ENCODE data around the gene TFAP2C. TPM values are rescaled to one million over a fixed set of nuclear protein-coding genes. Genes with fewer than 3 reads are reported as not detected.

Gene TFAP2C
- total and polyA plus RNA-seq, 2 donors (not counting 3 experiments of a cell fraction or from before 2014, with no cell fraction given) = 0.06 TPM; not detected in 1

DNA sequence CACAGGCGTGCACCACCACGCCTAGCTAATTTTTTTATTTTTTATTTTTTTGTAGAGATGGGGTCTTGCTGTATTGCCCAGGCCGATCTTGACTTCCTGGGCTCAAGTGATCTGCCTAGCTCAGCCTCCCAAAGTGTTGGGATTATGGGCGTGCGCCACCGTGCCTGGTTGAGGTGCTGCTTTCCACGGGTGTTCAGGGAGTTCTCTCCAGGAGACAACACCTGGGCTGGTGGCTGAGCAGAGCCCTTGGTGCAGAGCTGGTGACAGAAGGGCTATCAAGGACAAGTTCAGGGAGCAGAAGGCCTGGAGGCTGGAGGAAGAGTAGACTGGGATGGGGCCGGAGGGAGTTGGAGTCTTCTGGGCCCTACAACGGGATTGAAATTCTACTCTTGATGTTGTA lies 34.6 kb downstream of the TFAP2C start:
- FAIRE-seq = no peak
- H3K9me3 ChIP-seq (replicated peaks; ENCODE audit: control insufficient read depth, insufficient read depth, low read length) = no peaks in the 10 kb centered on the region
- no peak overlapping the region for H3K27ac ChIP-seq (ENCODE audit: insufficient read depth, low read depth, low read length)
- H3K9me1 ChIP-seq (replicated peaks; ENCODE audit: control insufficient read depth, extremely low read depth, insufficient read depth, low read length) = no peaks in the 10 kb centered on the region
- ChIA-PET POLR2A (no interaction called here), CTCF (no interaction called here)
- no peak for TF ChIP-seq GATA2 (IDR thresholded peaks at IDR 0.05; ENCODE audit: insufficient read depth, insufficient read length, low read depth, low read length)
- TF ChIP-seq CTCF (IDR thresholded peaks at IDR 0.05; ENCODE audit: extremely low read depth in 1 of 2, insufficient read depth in 1 of 2, low read depth in 1 of 2, low read length in 2 of 2) = no peak
- dilution Hi-C loops (cut with MboI; ENCODE audit: extremely low pct_ligation_motif_present, low sequenced_read_pairs) = no loop called here
- H3K79me2 ChIP-seq (ENCODE audit: control insufficient read depth, insufficient read depth, low read length) = no peaks in the 10 kb centered on the region
- BruUV-seq (replicated peaks) = no TSS peak
- H3K9ac ChIP-seq (replicated peaks; ENCODE audit: extremely low read depth, insufficient read depth, low read length) = no peak overlapping the region
- intact Hi-C loops (cut with micrococcal nuclease) = no loop called here
- H3K4me1 ChIP-seq (ENCODE audit: control insufficient read depth, extremely low read depth, insufficient read depth, low read length) = no peaks in the 10 kb centered on the region
- no peak overlapping the region for H2AFZ ChIP-seq (ENCODE audit: low read depth, low read length)
- no peak overlapping the region for H3K4me2 ChIP-seq (ENCODE audit: insufficient read depth, low read length)
- DNase-seq (ENCODE audit: low read depth, low spot score) = no peak
- no peaks in the 10 kb centered on the region for H3K27me3 ChIP-seq (ENCODE audit: control insufficient read depth in 2 of 2, insufficient read depth in 2 of 2, low read length in 2 of 2)
- H3K36me3 ChIP-seq (ENCODE audit: control insufficient read depth in 2 of 2, extremely low read depth in 1 of 2, insufficient read depth in 2 of 2, low read length in 2 of 2) = no peaks in the 10 kb centered on the region
- no peaks in the 10 kb centered on the region for H4K20me1 ChIP-seq (replicated peaks; ENCODE audit: control insufficient read depth, extremely low read depth, insufficient read depth, low read length)
- no peak overlapping the region for H3K4me3 ChIP-seq (replicated peaks in 1 of 3; ENCODE audit: insufficient read depth in 1 of 3, low read depth in 1 of 3, low read length in 3 of 3)

GRCh38 chr20:56664796-56665195 lies 35.7 kb downstream of the TFAP2C start:
- TF ChIP-seq FOS (IDR thresholded peaks at IDR 0.05; ENCODE audit: borderline replicate concordance, insufficient read depth, low read length) = no peak
- TF ChIP-seq POLR2A (IDR thresholded peaks at IDR 0.05; ENCODE audit: low read depth, low read length) = no peak
- TF ChIP-seq JUN (IDR thresholded peaks at IDR 0.05; ENCODE audit: borderline replicate concordance, insufficient read depth, insufficient read length, low read depth) = no peak
- no peak for TF ChIP-seq POLR2AphosphoS5 (IDR thresholded peaks at IDR 0.05; ENCODE audit: insufficient read depth, low read depth, low read length)
- TF ChIP-seq MYC (IDR thresholded peaks at IDR 0.05; ENCODE audit: low read depth, low read length) = no peak
- TF ChIP-seq, protein P1, sequence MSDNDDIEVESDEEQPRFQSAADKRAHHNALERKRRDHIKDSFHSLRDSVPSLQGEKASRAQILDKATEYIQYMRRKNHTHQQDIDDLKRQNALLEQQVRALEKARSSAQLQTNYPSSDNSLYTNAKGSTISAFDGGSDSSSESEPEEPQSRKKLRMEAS (IDR thresholded peaks at IDR 0.05; ENCODE audit: insufficient read depth, insufficient read length) = no peak
- no peak for TF ChIP-seq EZH2 (IDR thresholded peaks at IDR 0.05; ENCODE audit: borderline replicate concordance, low read depth, low read length, severe bottlenecking)
- TF ChIP-seq GATA2 (IDR thresholded peaks at IDR 0.05; ENCODE audit: insufficient read depth, insufficient read length, low read depth, low read length) = no peak
- no peak for TF ChIP-seq CTCF (IDR thresholded peaks at IDR 0.05; ENCODE audit: extremely low read depth in 1 of 2, insufficient read depth in 1 of 2, low read depth in 1 of 2, low read length in 2 of 2)
- BruUV-seq (replicated peaks) = no TSS peak
- no peaks in the 10 kb centered on the region for H3K4me1 ChIP-seq (ENCODE audit: control insufficient read depth, extremely low read depth, insufficient read depth, low read length)
- no peak overlapping the region for H3K27ac ChIP-seq (ENCODE audit: insufficient read depth, low read depth, low read length)
- intact Hi-C loops (cut with micrococcal nuclease) = no loop called here
- H3K9ac ChIP-seq (replicated peaks; ENCODE audit: extremely low read depth, insufficient read depth, low read length) = no peak overlapping the region
- no peaks in the 10 kb centered on the region for H3K9me1 ChIP-seq (replicated peaks; ENCODE audit: control insufficient read depth, extremely low read depth, insufficient read depth, low read length)
- no peak overlapping the region for H2AFZ ChIP-seq (ENCODE audit: low read depth, low read length)
- H3K36me3 ChIP-seq (ENCODE audit: control insufficient read depth in 2 of 2, extremely low read depth in 1 of 2, insufficient read depth in 2 of 2, low read length in 2 of 2) = no peaks in the 10 kb centered on the region
- no peaks in the 10 kb centered on the region for H3K79me2 ChIP-seq (ENCODE audit: control insufficient read depth, insufficient read depth, low read length)
- FAIRE-seq = no peak
- H3K27me3 ChIP-seq (ENCODE audit: control insufficient read depth in 2 of 2, insufficient read depth in 2 of 2, low read length in 2 of 2) = no peaks in the 10 kb centered on the region
- H3K4me3 ChIP-seq (replicated peaks in 1 of 3; ENCODE audit: insufficient read depth in 1 of 3, low read depth in 1 of 3, low read length in 3 of 3) = no peak overlapping the region
- H4K20me1 ChIP-seq (replicated peaks; ENCODE audit: control insufficient read depth, extremely low read depth, insufficient read depth, low read length) = no peaks in the 10 kb centered on the region
- no peaks in the 10 kb centered on the region for H3K9me3 ChIP-seq (replicated peaks; ENCODE audit: control insufficient read depth, insufficient read depth, low read length)
- no peak for DNase-seq (ENCODE audit: low read depth, low spot score)
- dilution Hi-C loops (cut with MboI; ENCODE audit: extremely low pct_ligation_motif_present, low sequenced_read_pairs) = no loop called here
- no peak overlapping the region for H3K4me2 ChIP-seq (ENCODE audit: insufficient read depth, low read length)
- POLR2A ChIA-PET = no interaction called here
- CTCF ChIA-PET = no interaction called here

All from endothelial cell of umbilical vein (primary cell).